GM23338 (cell line): ENCODE measurements around the gene SUMF1. TPM values are rescaled to one million over a fixed set of nuclear protein-coding genes. Genes with fewer than 3 reads are reported as not detected.

Experiments used
- ATAC-seq: fragments of 200-7000 bp; cut with Tn5 transposase; 3 replicates; pipeline ENCODE4 v1.9.1; 2020
- DNase-seq: peaks from one replicate; pipeline ENCODE4 v3.0.0-alpha.2; 2015; ENCODE audit warnings: low spot score
- H2AFZ ChIP-seq: fragments of 200-600 bp; sonication (generic); 2 replicates; pipeline ENCODE4 v1.8.0; 2016; ENCODE audit warnings: antibody characterized with exemption, mild to moderate bottlenecking, moderate library complexity
- H3F3A ChIP-seq: fragments of 200-600 bp; sonication (generic); replicated peaks from 2 replicates; pipeline ENCODE4 v1.8.0; 2017; ENCODE audit warnings: antibody characterized with exemption, mixed run types, low read depth
- H3K27ac ChIP-seq: fragments of 200-600 bp; sonication (generic); 2 replicates; pipeline ENCODE4 v1.6.1; 2016; ENCODE audit warnings: low read depth
- H3K27me3 ChIP-seq: fragments of 200-600 bp; sonication (generic); 2 replicates; pipeline ENCODE4 v1.8.0; 2016; ENCODE audit warnings: mild to moderate bottlenecking, mixed run types, moderate library complexity; ENCODE audit not compliant: insufficient read depth
- H3K36me3 ChIP-seq: fragments of 200-600 bp; sonication (generic); 2 replicates; pipeline ENCODE4 v1.8.0; 2016; ENCODE audit warnings: mild to moderate bottlenecking; ENCODE audit not compliant: insufficient read depth
- H3K4me1 ChIP-seq: fragments of 200-600 bp; sonication (generic); 2 replicates; pipeline ENCODE4 v1.8.0; 2016; ENCODE audit warnings: mild to moderate bottlenecking, moderate library complexity; ENCODE audit not compliant: insufficient read depth
- H3K4me2 ChIP-seq: fragments of 200-600 bp; sonication (generic); 2 replicates; pipeline ENCODE4 v1.7.1; 2017; ENCODE audit warnings: mixed run types
- H3K4me3 ChIP-seq: fragments of 200-600 bp; sonication (generic); 2 replicates; pipeline ENCODE4 v1.6.1; 2016; ENCODE audit warnings: mixed run types
- H3K79me2 ChIP-seq: fragments of 200-600 bp; sonication (generic); replicated peaks from 2 replicates; pipeline ENCODE4 v1.8.0; 2017; ENCODE audit warnings: mild to moderate bottlenecking; ENCODE audit not compliant: insufficient read depth
- H3K9me2 ChIP-seq: fragments of 200-600 bp; sonication (generic); 2 replicates; pipeline ENCODE4 v1.8.0; 2017; ENCODE audit not compliant: insufficient read depth
- H4K20me1 ChIP-seq: fragments of 200-600 bp; sonication (generic); replicated peaks from 2 replicates; pipeline ENCODE4 v1.8.0; 2017; ENCODE audit warnings: mild to moderate bottlenecking; ENCODE audit not compliant: insufficient read depth
- H3K27ac Mint-ChIP-seq: 2 replicates; pipeline ENCODE4 v1.8.0; 2020; ENCODE audit warnings: inconsistent platforms, mild to moderate bottlenecking, moderate library complexity, mixed read lengths
- H3K27me3 Mint-ChIP-seq: 3 replicates; pipeline ENCODE4 v1.8.0; 2022; ENCODE audit warnings: low read depth, mild to moderate bottlenecking, moderate library complexity, mixed read lengths, inconsistent platforms; ENCODE audit not compliant: insufficient read depth, poor library complexity
- H3K36me3 Mint-ChIP-seq: 3 replicates; pipeline ENCODE4 v1.8.0; 2021; ENCODE audit warnings: low read depth, mild to moderate bottlenecking, inconsistent platforms, moderate library complexity, mixed read lengths
- H3K4me1 Mint-ChIP-seq: 3 replicates; pipeline ENCODE4 v1.8.0; 2020; ENCODE audit warnings: mild to moderate bottlenecking, inconsistent platforms, mixed read lengths
- H3K4me3 Mint-ChIP-seq: 3 replicates; pipeline ENCODE4 v1.8.0; 2021; ENCODE audit warnings: moderate library complexity, mild to moderate bottlenecking, inconsistent platforms, mixed read lengths
- H3K9me3 Mint-ChIP-seq: 3 replicates; pipeline ENCODE4 v1.8.0; 2020; ENCODE audit warnings: moderate library complexity, mild to moderate bottlenecking, inconsistent platforms, mixed read lengths
- CREB1 ChIP-seq: fragments of 250-450 bp; sonication (Bioruptor Pico); IDR thresholded peaks from 2 replicates; pipeline ENCODE4 v1.5.0; 2020; ENCODE audit warnings: low read depth, mild to moderate bottlenecking, moderate library complexity
- ETS1 ChIP-seq: IDR thresholded peaks from 2 replicates; pipeline ENCODE4 v1.6.1; 2016; ENCODE audit warnings: antibody characterized with exemption
- EZH2phosphoT487 ChIP-seq: fragments of 200-600 bp; sonication (generic); IDR thresholded peaks from one replicate; pipeline ENCODE4 v1.8.1; 2018; ENCODE audit warnings: antibody characterized with exemption; ENCODE audit not compliant: unreplicated experiment
- JUNB ChIP-seq: IDR thresholded peaks from one replicate; pipeline ENCODE4 v1.6.1; 2016; ENCODE audit warnings: antibody characterized with exemption; ENCODE audit not compliant: unreplicated experiment
- STAT1 ChIP-seq: IDR thresholded peaks from one replicate; pipeline ENCODE4 v1.6.1; 2016; ENCODE audit warnings: antibody characterized with exemption; ENCODE audit not compliant: unreplicated experiment
- ZNF114 ChIP-seq: fragments of 250-450 bp; sonication (Bioruptor Pico); IDR thresholded peaks from 2 replicates; pipeline ENCODE4 v1.5.0; 2020; ENCODE audit warnings: mild to moderate bottlenecking, moderate library complexity
- ZNF462 ChIP-seq: fragments of 250-450 bp; sonication (Bioruptor Pico); IDR thresholded peaks from 2 replicates; pipeline ENCODE4 v1.5.0; 2020; ENCODE audit warnings: mild to moderate bottlenecking, moderate library complexity
- polyA plus RNA-seq: library from polyadenylated mRNA; unstranded; fragments of >200 nt; fragmentation: Nextera tagmentation; extraction: Ambion mirVana; gene quantifications from 2 replicates; pipeline ENCODE4 v1.2.1, GENCODE V29; 2016
- total RNA-seq: library from RNA; depleted of rRNA; stranded (reverse); fragments of >200 nt; shearing (Covaris generic); gene quantifications from 2 replicates; pipeline ENCODE4 v1.2.3, GENCODE V29; 2014

SUMF1 gene
- total and polyA plus RNA-seq, 2 experiments from 2014 or later, result 6.9 to 20.3 TPM

GRCh38 chr3:4498446-4498845 lies 31.4 kb upstream of the SUMF1 start:
- H3K4me3 ChIP-seq, result no peak overlapping the region
- Mint-ChIP-seq H3K27me3 (peaks cover 17% of the 10 kb centered on the region), H3K9me3 (no peaks in the 10 kb centered on the region), H3K4me1 (peaks cover 11% of the 10 kb centered on the region), H3K36me3 (no peaks in the 10 kb centered on the region), H3K4me3 (no peak overlapping the region), H3K27ac (no peak overlapping the region)
- no peaks in the 10 kb centered on the region for H3K36me3 ChIP-seq
- H2AFZ ChIP-seq, result no peak overlapping the region
- ATAC-seq (no peak), DNase-seq (no peak)
- no peak overlapping the region for H3K27ac ChIP-seq
- H3K9me2 ChIP-seq, result no peaks in the 10 kb centered on the region
- H3F3A ChIP-seq, result no peaks in the 10 kb centered on the region
- no peaks in the 10 kb centered on the region for H3K79me2 ChIP-seq
- no peaks in the 10 kb centered on the region; the same call in 1 of the 2 replicates for H4K20me1 ChIP-seq
- H3K4me1 ChIP-seq, result peaks cover 5% of the 10 kb centered on the region; the same call in 1 of the 2 replicates
- TF ChIP-seq ZNF462 (CRISPR knock-in tag) (no peak), ZNF114 (no peak), CREB1 (CRISPR knock-in tag) (no peak), JUNB (no peak), ETS1 (no peak), EZH2phosphoT487 (no peak), STAT1 (no peak)
- H3K4me2 ChIP-seq, result no peak overlapping the region
- peaks cover 17% of the 10 kb centered on the region for H3K27me3 ChIP-seq
